Measurements from ENCODE around the gene EARS2. TPM values are rescaled to one million over a fixed set of nuclear protein-coding genes. Genes with fewer than 3 reads are reported as not detected.

The EARS2 gene
- total RNA-seq, 1 experiment from 2014 or later, result 55.9 TPM

GRCh38 chr16:23512168-23512695, 44.9 kb downstream of the EARS2 start:
- Mint-ChIP-seq H3K9me3 (no peaks in the 10 kb centered on the region), H3K27ac (no peak overlapping the region)

GRCh38 chr16:23511731-23512130, 45.4 kb downstream of the EARS2 start:
- no peak for ATAC-seq
- no peak overlapping the region for H3K4me3 Mint-ChIP-seq
- H3K27me3 Mint-ChIP-seq (ENCODE audit: low read depth), result no peaks in the 10 kb centered on the region
- ChIA-PET POLR2A (no interaction called here), CTCF (no interaction called here)
- no peak overlapping the region for H3K27ac Mint-ChIP-seq
- H3K9me3 Mint-ChIP-seq, result no peaks in the 10 kb centered on the region
- DNase-seq (ENCODE audit: low spot score), result no peak
- peaks cover 14% of the 10 kb centered on the region for H3K4me1 Mint-ChIP-seq
- peaks cover 20% of the 10 kb centered on the region for H3K36me3 Mint-ChIP-seq
- TF ChIP-seq CDX4 (CRISPR knock-in tag; IDR thresholded peaks at IDR 0.05; ENCODE audit: borderline replicate concordance) (no peak), ZNF219 (CRISPR knock-in tag; IDR thresholded peaks at IDR 0.05; ENCODE audit: borderline replicate concordance) (no peak), PRDM15 (CRISPR knock-in tag; IDR thresholded peaks at IDR 0.05) (no peak), IRF1 (CRISPR knock-in tag; IDR thresholded peaks at IDR 0.05) (no peak), NR1H2 (CRISPR knock-in tag; IDR thresholded peaks at IDR 0.05) (no peak), MLX (CRISPR knock-in tag; IDR thresholded peaks at IDR 0.05) (no peak), ZNF317 (CRISPR knock-in tag; IDR thresholded peaks at IDR 0.05; ENCODE audit: borderline replicate concordance, low read depth) (no peak), ARID4B (CRISPR knock-in tag; IDR thresholded peaks at IDR 0.05; ENCODE audit: borderline replicate concordance) (no peak), NR2C2 (CRISPR knock-in tag; IDR thresholded peaks at IDR 0.05) (no peak)
- TF ChIP-seq, protein P1, sequence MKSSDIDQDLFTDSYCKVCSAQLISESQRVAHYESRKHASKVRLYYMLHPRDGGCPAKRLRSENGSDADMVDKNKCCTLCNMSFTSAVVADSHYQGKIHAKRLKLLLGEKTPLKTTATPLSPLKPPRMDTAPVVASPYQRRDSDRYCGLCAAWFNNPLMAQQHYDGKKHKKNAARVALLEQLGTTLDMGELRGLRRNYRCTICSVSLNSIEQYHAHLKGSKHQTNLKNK (CRISPR knock-in tag; IDR thresholded peaks at IDR 0.05), result no peak
- TF ChIP-seq, protein P2, sequence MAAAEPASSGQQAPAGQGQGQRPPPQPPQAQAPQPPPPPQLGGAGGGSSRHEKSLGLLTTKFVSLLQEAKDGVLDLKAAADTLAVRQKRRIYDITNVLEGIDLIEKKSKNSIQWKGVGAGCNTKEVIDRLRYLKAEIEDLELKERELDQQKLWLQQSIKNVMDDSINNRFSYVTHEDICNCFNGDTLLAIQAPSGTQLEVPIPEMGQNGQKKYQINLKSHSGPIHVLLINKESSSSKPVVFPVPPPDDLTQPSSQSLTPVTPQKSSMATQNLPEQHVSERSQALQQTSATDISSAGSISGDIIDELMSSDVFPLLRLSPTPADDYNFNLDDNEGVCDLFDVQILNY (CRISPR knock-in tag; IDR thresholded peaks at IDR 0.05), result no peak
- TF ChIP-seq, protein P3, sequence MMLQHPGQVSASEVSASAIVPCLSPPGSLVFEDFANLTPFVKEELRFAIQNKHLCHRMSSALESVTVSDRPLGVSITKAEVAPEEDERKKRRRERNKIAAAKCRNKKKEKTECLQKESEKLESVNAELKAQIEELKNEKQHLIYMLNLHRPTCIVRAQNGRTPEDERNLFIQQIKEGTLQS (CRISPR knock-in tag; conservative IDR thresholded peaks at IDR 0.05), result no peak

More at GRCh38 chr16:23512168-23512695, 44.9 kb downstream of the EARS2 start:
- H3K36me3 Mint-ChIP-seq, result peaks cover 17% of the 10 kb centered on the region
- H3K4me3 Mint-ChIP-seq, result no peak overlapping the region
- DNase-seq (ENCODE audit: low spot score) (no peak), ATAC-seq (no peak)
- POLR2A ChIA-PET, result no interaction called here
- TF ChIP-seq, protein P4, sequence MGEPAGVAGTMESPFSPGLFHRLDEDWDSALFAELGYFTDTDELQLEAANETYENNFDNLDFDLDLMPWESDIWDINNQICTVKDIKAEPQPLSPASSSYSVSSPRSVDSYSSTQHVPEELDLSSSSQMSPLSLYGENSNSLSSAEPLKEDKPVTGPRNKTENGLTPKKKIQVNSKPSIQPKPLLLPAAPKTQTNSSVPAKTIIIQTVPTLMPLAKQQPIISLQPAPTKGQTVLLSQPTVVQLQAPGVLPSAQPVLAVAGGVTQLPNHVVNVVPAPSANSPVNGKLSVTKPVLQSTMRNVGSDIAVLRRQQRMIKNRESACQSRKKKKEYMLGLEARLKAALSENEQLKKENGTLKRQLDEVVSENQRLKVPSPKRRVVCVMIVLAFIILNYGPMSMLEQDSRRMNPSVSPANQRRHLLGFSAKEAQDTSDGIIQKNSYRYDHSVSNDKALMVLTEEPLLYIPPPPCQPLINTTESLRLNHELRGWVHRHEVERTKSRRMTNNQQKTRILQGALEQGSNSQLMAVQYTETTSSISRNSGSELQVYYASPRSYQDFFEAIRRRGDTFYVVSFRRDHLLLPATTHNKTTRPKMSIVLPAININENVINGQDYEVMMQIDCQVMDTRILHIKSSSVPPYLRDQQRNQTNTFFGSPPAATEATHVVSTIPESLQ (CRISPR knock-in tag; IDR thresholded peaks at IDR 0.05), result no peak
- TF ChIP-seq ZNF121 (CRISPR knock-in tag; IDR thresholded peaks at IDR 0.05), result no peak
- TF ChIP-seq FOXK1 (CRISPR knock-in tag; IDR thresholded peaks at IDR 0.05), result no peak
- no peak for TF ChIP-seq ZNF219 (CRISPR knock-in tag; IDR thresholded peaks at IDR 0.05; ENCODE audit: borderline replicate concordance)
- no peak for TF ChIP-seq ATF2 (CRISPR knock-in tag; IDR thresholded peaks at IDR 0.05; ENCODE audit: borderline replicate concordance, low read depth)
- no peak for TF ChIP-seq HMGA2 (CRISPR knock-in tag; IDR thresholded peaks at IDR 0.05)
- no peaks in the 10 kb centered on the region for H3K27me3 Mint-ChIP-seq (ENCODE audit: low read depth)
- H3K4me1 Mint-ChIP-seq, result peaks cover 10% of the 10 kb centered on the region
- CTCF ChIA-PET, result no interaction called here

All from WTC11 (cell line).